NCI-H1930 (cell line): ENCODE data around the gene NEURL1.
"Not testable (repeated sequence)": the region's sequence is repeated elsewhere in the genome, so short reads cannot be mapped to it uniquely, and the experiment has no call there.

Source experiments
- DNase-seq, 2 experiments: peaks; one replicate each; lab custom pipeline; 2025; lab: John Stamatoyannopoulos, UW

Gene NEURL1

DNA sequence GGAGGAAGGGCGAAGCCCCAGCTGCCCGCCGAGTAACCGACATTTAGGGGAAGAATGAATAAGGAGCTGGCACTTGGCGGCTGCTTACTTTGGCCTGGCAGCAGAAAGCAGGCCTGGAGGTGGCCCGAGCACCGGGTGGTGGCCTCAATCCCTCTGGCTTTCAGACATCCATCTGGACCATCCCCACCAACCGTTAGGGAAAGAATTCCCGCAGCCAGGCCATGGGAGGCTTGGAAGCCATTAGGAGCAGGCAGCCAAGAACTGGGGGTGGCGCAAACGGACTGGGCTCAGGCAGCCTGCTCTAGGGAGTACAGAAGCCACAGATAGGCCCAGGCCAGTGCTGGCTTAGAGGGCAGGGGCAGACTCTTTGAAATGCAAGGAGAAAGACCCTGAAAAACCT is 132.7 kb downstream of the NEURL1 start:
- DNase-seq = no peak

DNA sequence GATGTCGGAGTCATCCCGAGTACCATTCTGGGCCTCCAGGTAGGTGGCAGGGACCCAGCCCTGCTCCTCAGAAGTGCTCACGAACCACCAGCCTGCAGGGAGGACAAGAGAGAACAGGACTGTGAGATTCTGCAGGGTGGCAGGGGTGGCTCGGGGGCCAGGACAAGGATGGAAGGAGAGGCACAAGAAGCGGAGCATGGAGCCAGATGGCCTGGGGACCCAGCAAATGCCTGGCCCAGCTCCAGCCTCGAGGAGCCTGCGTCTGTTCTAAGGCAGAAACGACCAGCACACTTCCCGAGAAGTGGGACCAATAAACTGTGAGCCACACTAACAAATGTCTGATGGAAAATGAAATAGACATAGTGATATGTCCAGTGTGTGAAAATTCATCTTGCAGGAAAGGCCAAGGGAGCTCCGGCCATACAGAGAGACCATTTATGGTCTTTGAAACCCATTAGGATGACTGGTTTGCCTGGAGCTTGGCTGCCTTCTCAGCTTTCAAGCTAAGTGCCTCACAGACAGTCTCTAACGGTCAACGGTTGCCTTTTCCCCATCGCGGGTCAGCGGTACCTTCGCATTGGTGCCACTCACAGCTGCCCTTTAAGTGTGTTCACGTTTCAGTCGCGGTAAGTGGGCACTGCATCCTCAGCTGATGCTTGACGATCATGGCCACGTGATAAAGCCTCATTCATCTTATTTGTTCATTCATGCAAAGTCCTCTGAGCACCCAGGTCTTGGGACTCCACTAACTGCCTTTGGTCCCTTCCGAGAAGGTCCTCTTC is 133.8 kb downstream of the NEURL1 start:
- DNase-seq = no peak

DNA sequence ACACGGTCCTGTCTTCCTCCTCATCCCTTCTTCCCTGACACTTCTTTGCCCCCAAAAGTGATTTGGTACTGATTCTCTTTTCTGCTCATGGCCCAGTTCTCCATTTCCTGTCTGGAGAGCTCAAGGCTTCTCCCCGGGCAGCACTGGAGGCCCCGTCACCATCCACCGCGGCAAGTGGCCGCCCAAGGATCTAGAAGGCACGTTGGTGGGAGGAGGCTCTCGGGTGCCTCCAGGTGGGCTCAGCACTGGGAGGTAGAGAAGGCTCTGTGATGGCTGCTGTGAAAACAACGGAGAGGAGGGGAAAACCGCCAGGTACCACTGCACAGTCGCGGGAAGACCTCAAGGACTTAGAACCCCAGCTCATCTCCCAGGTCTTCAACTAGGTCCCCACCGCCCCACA is 134.4 kb downstream of the NEURL1 start:
- DNase-seq = no peak

DNA sequence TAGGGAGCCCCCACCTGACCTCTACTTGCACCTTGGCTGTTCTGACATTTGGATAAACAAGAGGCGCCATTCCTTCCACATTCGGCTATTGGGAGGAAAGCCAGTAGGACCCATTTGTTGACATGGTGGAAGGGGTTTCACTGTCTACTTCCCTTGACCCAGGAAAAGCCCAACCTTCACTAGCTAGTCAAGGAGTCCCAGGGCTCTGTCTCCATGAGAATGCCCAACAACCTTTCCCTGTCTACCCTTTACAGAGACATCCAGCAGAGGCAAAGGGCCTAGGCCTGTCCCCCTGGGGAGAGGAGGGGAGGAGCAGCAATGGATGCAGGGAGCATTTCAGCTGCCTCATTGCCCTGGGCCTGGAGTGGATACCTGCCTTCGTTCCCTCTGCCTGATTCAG is 136.1 kb downstream of the NEURL1 start:
- DNase-seq = no peak

DNA sequence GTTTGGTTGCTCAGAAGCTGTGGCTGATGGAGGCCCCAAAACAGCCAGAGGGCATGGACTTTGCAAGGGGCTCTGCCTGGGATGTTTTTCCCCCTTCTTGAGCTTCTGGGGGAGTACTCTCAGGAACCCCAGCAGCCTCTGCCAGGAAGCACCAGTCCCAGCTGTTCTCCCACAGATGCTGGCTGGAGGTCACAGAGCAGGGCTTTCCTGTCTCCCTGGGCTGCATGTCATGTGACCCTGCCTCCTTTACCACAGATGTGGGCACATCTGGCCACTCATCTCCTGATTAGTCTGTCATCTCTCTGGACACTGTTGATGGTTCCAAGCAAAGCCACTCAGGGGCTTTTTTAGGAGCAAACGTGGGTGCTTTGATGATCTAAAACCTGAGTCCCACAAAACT is 136.7 kb downstream of the NEURL1 start:
- DNase-seq = no peak

DNA sequence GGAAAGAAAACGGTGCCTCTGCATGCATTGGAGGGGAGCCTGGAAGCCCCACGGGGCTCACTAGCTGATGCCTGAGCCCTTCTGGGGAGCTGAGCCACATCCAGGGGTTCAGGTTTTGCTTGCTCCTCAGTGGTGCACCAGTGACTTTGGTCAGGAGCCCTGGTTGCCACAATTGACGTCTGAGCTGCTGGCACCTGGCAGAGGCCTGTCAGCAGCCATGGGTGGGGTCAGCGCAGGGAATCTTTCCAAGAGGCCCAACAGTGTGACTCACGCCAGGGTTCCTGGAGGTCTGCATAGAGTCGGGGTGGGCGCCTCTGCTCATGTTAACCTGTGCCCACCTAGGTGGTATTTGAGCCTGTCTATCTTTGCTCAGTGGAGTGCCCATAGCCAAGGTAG is 138.7 kb downstream of the NEURL1 start:
- no peak for DNase-seq

DNA sequence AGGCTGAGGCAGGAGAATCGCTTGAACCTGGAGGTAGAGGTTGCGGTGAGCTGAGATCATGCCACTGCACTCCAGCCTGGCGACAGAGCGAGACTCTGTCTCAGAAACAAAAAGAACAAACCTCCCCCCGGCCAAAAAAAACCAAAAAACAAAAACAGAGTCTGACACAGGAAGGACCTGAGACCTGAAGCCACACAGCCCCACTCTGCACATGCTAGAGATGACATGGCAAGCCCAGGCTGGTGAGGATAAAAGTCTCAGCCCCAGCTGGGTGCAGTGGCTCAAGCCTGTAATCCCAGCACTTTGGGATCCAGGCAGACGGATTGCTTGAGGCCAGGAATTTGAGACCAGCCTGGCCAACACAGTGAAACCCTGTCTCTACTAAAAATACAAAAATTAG is 139.4 kb downstream of the NEURL1 start:
- not testable (repeated sequence) for DNase-seq

DNA sequence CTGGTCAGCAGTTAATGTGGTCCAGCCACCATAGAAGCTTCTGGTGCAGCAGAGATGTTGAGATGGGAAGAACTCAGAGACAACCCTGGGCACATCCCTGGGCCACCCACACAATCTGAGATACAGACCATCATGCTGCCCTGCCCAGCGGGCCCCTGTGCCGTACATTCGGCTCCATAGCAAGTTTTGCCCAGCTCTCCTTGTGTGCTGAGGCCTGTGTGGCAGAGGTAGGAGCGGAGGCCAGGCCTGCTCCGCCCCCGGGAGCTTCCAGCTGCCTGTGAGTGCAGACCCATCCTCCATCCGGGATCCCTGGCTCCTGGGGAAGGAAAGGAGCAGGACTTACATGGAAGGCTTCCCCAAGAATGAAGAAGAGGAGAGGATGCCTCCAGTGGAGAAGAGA is 140.3 kb downstream of the NEURL1 start:
- DNase-seq = no peak

DNA sequence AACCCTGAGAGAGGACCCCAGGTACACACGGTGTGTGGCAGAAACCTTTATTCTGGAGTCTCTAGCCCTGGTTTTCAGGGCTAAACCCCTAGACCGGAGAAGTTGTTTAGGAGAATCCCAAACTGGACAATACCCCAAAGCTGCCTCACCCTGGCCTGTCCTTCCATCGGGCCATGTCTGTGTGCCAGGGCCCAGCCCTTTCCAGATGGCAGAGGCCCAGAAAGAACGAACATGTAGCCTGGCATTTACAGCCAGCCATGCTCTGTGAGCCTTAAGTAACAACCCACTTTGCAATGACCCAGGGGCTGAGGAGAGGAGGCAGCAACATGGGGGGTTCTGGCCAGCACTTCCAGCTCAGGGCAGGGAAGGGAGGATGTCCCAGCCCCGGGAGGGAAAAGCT is 142.1 kb downstream of the NEURL1 start:
- no peak for DNase-seq

DNA sequence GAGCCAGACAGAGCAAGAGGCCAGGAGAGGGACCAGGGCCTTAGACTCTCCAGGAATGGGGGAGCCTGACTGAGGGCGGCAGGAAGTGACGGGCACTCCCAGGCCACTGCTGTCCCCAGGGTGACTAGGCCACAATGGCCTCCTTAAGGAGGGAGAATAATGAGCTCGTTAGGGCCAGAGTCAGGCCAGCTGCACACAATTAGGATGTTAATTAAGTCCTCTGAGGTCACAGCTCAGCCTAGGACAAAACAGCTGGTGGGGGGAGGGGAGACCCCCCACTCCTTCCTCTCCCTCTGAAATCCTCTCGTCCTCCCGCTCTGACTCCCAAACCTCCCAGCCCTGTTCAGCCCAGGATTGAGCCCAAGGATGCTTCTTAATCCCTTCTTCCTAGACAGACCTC is 143.0 kb downstream of the NEURL1 start:
- DNase-seq = no peak

DNA sequence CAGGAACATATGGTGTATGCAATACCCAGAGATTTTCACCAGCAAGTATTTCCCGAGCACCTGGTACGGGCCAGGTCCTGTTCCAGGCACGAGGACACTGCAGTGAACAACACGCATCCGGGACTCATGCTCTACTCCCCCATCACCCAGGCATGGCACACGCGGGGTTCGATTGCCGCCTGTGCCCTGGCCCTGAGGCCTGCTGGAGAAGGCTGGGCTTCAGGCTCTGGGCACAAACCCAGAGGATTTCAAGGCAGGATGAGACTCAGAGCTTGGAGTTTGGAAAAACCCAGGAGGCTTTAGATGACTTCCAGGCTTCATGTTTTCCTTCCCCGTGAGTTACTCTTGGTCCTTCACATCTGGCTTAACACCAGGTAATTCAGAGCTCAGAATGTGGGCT is 143.5 kb downstream of the NEURL1 start:
- no peak for DNase-seq

DNA sequence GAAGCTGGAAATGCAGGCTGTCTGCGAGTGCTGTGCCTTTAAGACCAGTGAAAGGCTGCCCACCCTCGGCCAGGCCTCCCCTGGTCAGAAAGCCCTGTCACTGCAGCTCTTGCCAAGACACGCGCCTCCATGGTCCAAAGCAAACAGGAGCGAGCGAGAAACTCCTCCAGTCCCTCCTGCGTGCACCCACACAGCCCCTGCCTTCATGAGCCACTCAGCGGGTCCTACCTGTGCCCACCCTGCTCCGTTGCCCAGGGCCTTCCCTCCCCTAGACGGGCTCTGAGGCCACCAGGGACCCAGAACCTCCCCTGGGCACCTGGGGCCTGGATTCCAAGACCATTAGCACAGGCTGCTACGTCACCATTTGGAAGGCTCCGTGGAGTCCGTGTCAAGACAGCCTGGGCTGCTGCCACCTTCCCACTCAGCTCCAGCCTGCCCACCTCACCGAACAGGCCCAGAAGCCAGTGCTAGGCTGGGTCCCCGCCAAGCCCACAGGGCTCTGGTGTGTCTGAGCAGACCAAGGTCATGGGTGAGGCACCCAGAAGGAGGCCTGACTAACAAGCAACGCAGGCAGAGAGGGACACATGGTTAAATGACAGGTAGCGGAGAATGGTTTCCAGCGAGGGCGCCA is 144.5 kb downstream of the NEURL1 start:
- DNase-seq = no peak

DNA sequence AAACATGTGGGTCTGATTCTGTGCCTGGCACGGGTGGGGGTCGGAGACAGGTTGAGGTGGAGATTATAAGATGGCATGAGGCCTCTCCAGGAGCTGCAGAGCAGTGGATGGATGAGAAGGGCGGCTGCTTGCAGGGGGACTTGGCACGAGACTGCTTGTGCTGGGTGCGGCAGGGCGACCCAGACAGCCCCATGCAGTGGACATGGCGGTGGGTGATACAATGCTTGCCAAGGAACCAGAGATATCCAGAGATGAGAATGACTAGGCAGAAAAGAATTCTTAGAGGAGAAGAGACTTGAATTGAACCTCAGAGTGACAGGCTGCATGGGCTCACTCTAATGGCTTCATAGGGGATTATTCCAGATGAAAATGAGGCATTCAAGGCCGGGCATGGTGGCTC is 145.4 kb downstream of the NEURL1 start:
- no peak for DNase-seq

DNA sequence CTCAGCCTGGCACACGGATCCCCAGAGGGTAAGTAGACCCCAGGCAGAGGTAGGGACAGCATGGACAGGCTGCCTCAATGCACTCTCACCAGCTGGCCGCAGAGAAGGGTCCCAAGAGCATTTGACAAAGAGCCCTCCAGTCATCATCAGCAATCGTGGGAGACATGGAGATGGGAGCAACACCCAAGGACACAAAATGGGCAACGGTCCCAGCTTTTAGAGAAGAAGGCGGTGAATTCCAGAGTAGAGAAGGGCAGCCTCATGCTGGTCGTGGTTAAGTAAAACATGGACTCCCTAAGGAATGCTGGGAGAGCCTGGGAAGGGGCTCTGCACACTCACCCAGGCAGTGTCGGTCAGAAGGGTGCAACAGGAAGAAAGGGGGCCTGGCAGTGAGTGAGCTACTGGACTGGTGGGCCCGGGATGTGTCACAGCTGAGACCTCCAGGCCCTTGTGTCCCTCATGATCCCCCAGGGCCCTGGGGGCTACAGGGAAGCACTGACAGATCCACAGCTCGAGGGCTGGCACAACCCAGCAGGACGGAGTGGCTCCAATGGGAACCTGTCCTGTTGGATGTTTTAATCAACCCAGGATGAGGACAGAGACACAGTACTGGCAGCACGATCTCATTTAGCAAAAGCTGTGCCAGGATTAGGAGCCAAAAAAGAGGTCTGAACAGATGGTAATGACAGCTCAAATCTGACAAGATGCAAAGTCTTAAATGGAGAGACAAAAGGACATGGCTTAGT is 147.1 kb downstream of the NEURL1 start:
- DNase-seq = no peak

DNA sequence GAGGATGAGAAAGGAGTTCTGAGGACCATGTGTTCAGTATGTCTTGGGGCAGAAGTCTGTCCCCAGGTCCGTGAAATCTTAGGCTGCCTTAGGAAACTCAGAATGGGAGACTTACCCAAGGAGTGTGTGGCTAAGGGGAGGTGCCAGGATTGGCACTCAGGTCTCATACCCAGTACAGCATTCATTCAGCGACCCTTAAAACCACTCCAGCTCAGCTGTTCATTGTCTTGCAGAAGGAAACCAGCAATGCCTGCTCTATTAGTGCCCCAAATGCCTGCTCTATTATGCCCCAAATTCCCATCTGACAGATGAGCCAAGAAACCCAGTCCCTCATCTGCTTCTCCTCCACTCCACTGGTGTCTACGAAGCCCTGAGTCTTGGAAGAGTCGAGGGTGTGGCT is 147.8 kb downstream of the NEURL1 start:
- DNase-seq = no peak
